ENCODE measurements around the gene ALDH3B2.
"Not testable (repeated sequence)": the region's sequence is repeated elsewhere in the genome, so short reads cannot be mapped to it uniquely, and the experiment has no call there.

ALDH3B2 gene

DNA sequence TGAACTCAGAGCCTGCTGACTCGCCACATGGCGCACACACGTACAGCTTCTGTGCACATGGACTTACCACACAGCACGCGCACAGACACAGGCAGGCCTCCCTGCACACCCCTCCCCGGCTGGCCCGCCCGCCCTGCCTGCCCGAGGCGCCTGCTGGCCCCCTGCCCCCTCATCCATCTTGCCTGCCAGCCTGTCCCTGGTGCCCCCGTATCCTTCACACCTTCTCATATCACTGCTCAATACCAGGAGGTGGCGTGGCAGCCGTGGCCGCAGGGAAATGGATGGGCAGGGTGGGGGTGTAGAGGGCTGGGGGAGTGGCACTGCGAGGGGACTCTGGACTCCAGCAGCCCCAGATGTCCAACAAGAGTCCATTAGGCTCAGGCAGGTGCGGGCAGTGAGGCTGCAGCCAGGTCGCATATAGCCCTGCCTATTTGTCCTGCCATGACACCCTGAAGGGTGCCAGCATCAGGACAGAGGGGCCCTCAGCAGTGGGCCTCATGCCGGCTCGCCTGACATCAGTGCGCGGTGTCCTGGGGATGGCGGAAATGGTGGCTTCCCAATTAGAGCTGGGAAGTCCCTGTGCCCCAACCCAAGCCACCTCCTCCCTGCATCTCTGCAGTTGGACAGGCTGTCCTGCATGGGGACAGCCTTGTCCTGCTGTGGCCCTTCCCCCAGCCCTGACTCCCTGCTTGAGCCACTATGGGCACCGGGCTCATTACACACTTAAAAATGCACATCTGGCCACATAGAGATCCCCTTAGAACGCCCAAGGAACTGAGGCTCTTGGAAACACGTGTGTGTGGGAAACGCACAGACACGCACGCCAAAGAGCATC lies 32.9 kb downstream of the ALDH3B2 start:
- no peak for DNase-seq

DNA sequence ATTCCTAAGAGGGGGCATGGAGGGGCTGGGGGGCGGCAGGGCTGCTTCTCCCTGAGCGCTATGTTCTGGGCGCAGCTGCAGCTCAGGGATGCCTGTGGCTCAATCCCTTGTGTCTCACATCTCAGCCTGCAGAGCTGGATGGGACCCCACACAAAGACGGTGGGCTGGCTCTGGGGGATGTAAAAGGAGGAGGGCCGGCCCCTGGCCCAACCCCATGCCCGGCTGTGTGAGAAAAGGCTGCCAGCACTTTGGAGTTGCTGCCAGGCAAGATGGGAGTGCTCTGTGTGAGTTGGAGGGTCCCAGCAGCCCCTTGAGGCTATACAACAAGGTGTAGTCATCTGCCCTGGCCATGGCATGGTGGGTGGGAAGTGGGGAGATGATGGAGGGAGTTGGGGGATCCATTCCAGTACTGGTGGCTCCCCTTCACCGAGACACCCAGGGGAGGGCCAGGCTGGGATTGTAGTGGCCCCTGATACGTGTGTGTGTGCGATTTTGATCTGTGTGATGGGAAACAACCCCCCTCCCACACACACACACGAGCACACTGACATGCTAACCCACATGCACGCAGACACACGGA lies 33.6 kb downstream of the ALDH3B2 start:
- no peak for DNase-seq

GRCh38 chr11:67640021-67640757 lies 34.2 kb downstream of the ALDH3B2 start:
- DNase-seq: peak; percentile 14

DNA sequence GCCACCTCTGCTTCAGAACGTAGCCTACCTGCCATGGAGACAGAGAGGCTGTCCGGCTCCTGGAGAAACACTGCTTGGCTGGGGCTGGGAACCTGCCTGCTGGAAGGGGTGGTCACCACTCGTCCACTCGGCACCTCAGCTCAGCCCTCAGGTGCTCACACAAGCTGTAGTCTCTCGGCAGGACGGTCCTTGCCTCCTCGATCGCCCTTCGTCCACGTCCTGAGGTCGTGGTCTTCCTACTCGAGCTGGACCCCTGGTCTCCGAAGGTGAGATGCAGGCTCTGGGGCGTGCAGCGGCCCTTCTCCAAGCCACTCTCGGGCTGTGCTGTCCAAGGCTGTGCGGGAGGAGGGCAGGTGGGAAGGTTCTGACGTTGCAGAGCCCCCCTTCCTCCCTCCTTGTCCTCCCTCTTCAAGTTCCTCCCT lies 35.0 kb downstream of the ALDH3B2 start, which contains the start of gene TBX10:
TSS of gene TBX10 (minus strand) at position 326 of the 422 bp plus-strand sequence. CDS start at position 35, 291 bp downstream.
- no peak for DNase-seq

- no peak for DNase-seq
Measured at GRCh38 chr11:67638535-67639437, 35.6 kb downstream of the ALDH3B2 start.

GRCh38 chr11:67637441-67637840 lies 37.0 kb downstream of the ALDH3B2 start:
- not testable (repeated sequence) for DNase-seq

DNA sequence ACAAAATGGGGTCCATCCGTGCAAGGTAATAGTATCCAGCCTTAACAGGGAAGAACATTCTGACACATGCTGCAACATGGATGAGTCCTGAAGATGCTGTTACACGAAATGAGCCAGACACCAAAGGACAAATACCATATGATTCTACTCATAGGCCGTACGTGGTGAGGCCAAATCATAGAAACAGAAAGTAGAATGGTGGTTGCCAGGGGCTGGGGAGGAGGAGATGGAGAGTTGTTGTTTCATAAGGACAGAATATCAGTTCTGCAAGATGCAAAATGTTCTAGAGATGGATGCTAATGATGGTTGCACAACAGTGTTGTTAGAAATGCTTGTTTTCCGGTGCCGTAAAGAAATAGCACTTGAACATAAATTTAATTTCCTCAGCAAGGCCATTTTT lies 37.5 kb downstream of the ALDH3B2 start:
- no peak for DNase-seq

DNA sequence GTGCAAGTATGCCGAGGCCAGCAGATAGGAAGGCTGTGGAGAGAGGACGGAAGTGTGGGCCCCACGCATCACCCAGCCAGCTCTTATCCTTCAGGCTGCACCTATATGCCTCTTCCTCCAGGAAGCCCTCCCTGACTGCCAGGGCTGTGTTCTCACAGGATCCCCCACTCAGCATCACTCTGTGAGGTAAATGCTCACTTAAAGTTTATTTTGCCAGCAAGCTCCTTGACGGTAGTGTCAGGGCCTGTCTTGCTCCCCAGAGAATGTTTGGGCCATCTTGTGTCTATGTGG lies 39.2 kb downstream of the ALDH3B2 start:
- DNase-seq: no peak

GRCh38 chr11:67634366-67635230 lies 39.8 kb downstream of the ALDH3B2 start:
- peak; percentile 60 for DNase-seq

- no peak for DNase-seq
Measured at GRCh38 chr11:67633758-67634365, 40.6 kb downstream of the ALDH3B2 start.

GRCh38 chr11:67632982-67633755 lies 41.3 kb downstream of the ALDH3B2 start:
- no peak for DNase-seq

GRCh38 chr11:67632175-67632981 lies 42.0 kb downstream of the ALDH3B2 start:
- peak; percentile 26 for DNase-seq

GRCh38 chr11:67631853-67632174 lies 42.6 kb downstream of the ALDH3B2 start:
- no peak for DNase-seq

DNA sequence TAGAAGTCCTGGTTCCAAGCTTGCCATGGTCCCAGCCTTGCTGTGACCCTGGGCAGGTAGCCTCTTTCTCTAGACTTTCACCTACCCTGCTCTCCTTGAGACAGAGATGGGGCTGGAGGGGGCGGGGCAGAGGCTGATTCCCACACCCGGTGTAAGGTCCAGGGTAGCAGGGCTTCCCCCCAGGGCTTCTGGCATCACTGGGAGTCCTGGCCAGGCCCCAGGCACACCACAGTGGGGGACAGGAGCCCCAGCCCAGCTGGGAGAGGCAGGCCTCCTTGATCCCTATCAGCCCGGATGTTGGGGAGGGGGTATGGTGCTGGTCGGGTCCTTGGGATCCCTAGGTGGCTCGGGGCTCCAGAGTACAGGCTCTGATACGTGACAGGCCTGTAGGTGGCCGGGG lies 43.0 kb downstream of the ALDH3B2 start:
- DNase-seq: no peak

GRCh38 chr11:67630943-67631331 lies 43.5 kb downstream of the ALDH3B2 start:
- DNase-seq: no peak

GRCh38 chr11:67630228-67630942 lies 44.0 kb downstream of the ALDH3B2 start:
- DNase-seq: peak; percentile 96

DNA sequence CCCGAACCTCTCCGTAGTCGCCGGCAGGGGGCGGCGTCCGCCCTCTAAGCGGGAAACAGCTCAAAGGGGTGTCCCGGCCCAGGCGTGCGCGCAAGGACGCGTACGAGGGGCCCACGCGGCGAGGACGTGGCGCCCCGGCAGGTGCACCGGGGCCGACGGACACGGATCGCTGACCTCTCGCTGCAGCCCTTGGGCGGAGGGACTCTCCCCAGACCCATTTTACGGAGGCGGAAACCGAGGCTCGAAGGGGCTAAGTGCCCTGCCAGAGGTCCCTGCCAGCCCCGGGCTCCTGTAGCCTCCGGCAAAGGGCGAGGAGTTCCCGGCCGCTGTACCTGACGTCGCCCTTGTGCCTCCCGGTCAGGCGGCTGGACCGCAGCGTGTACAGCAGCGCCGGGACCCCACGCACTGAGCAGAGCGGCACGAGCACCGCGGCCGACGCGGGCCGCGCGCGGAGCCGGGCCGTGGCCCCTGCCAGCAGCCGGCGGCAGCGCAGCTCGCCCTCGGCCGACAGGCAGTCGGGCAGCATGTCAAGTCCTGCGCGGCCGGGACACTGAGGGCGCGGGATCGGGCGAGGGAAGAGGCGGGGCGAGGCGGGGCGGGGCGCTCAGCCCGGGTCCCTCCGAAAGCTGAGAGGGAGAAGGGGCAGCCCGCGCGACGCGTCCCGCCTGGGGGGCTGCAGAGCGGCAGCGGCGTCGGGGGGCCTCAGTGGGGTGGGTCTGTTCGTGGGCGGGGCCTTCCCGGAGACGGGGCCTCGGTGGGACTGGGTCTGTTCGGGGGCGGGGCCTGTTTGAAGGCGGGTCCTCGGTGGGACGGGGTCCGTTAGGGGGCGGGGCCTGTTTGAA lies 44.8 kb downstream of the ALDH3B2 start, which contains the start of gene NUDT8:
TSS of gene NUDT8 (minus strand) at position 552 of the 842 bp plus-strand sequence. CDS start at position 526, 26 bp downstream.
- peak; percentile 68 for DNase-seq

Data from NCI-H2029 (cell line).